Measurements from ENCODE around the gene SMG6. TPM values are rescaled to one million over a fixed set of nuclear protein-coding genes. Genes with fewer than 3 reads are reported as not detected.

SMG6 gene
- polyA plus RNA-seq, 1 of the 3 experiments (the other 2 are of a cell fraction) = 15.7 TPM

- Histone ChIP-seq H3K4me1 (ENCODE audit: control insufficient read depth in 1 of 2, insufficient read depth in 2 of 2, low read depth in 1 of 2, low read length in 1 of 2) (peaks cover 0 to 7% of the 10 kb centered on the region in 2 experiments; a peak in 1 of 4 replicates), H3K9me3 (no peaks in the 10 kb centered on the region), H3K27me3 (ENCODE audit: insufficient read depth) (peaks cover 48% of the 10 kb centered on the region), H3F3A (replicated peaks; ENCODE audit: insufficient read depth) (no peaks in the 10 kb centered on the region), H3K9me2 (no peaks in the 10 kb centered on the region), H3K4me2 (no peak overlapping the region), H3K27ac (ENCODE audit: low read depth in 2 of 2, low read length in 1 of 2) (no peak overlapping the region), H3K79me2 (ENCODE audit: insufficient read depth) (no peaks in the 10 kb centered on the region), H4K20me1 (ENCODE audit: insufficient read depth) (no peaks in the 10 kb centered on the region), H3K36me3 (replicated peaks in 1 of 2; ENCODE audit: control insufficient read depth in 1 of 2, insufficient read depth in 2 of 2, low read length in 1 of 2) (no peaks in the 10 kb centered on the region), H3K9ac (no peak overlapping the region), H3K4me3 (ENCODE audit: low read depth in 2 of 2, low read length in 1 of 2) (no peak overlapping the region), H2AFZ (ENCODE audit: low read depth) (no peak overlapping the region)
- no peak for DNase-seq
- WGBS (ENCODE audit: low lambda C conversion rate) = 83% methylated on average over 8 of the region's 15 CpGs
- ChIA-PET POLR2A (no interaction called here), CTCF (interaction anchor here (0.9 to 8.6 kb wide), 5 partner anchors 82 to 264 kb away, joined by 3 to 197 read pairs (median 3); no protein-coding TSS in a partner anchor)
- TF ChIP-seq ELF1 (IDR thresholded peaks at IDR 0.05) (no peak), ZBTB33 (IDR thresholded peaks at IDR 0.05; ENCODE audit: borderline replicate concordance, low read depth) (no peak), TCF12 (IDR thresholded peaks at IDR 0.05) (no peak), RFX5 (IDR thresholded peaks at IDR 0.05; ENCODE audit: low read length) (no peak), MEF2A (IDR thresholded peaks at IDR 0.05; ENCODE audit: borderline replicate concordance, low read depth) (no peak), IRF3 (IDR thresholded peaks at IDR 0.05; ENCODE audit: low read depth, low read length) (no peak), JUND (IDR thresholded peaks at IDR 0.05) (no peak), MAX (IDR thresholded peaks at IDR 0.05; ENCODE audit: low read depth) (no peak), MXI1 (IDR thresholded peaks at IDR 0.05; ENCODE audit: low read depth, low read length) (no peak), CHD2 (IDR thresholded peaks at IDR 0.05; ENCODE audit: low read length, partially characterized antibody) (no peak), FOXM1 (IDR thresholded peaks at IDR 0.05; ENCODE audit: low read depth) (no peak), CTCF (IDR thresholded peaks at IDR 0.05) (no peak), TAF1 (IDR thresholded peaks at IDR 0.05; ENCODE audit: borderline replicate concordance, low read depth, low read length) (no peak), POLR2AphosphoS5 (IDR thresholded peaks at IDR 0.05; ENCODE audit: low read depth, low read length) (no peak), RCOR1 (IDR thresholded peaks at IDR 0.05; ENCODE audit: low read length) (no peak)
Measured at GRCh38 chr17:2022647-2023240, 280.8 kb downstream of the SMG6 start.
